8988T (cell line): ENCODE data around the gene MFAP3.

ENCODE experiments used
- DNase-seq: peaks from one replicate; pipeline ENCODE4 v3.0.0; 2011

MFAP3 gene

DNA sequence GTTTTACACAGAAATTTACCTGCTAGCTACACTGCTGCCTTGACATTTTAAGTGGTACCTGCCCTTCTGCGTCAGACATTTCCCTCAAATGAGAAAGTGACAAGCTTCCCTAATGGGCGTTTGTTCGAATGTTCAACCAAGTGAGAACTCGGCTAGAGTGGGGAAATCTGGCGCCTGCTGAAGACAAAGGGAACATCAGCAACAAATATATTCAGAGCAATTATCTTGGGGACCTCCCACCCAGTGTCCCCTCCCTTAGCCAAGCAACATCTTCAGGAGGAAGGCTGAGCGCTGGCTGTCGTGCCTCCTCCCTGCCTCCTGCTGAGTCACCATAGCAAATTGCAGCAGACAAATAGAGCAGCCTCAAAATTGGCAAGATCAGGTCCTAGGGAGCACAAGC, 57.1 kb downstream of the MFAP3 start:
- no peak for DNase-seq

DNA sequence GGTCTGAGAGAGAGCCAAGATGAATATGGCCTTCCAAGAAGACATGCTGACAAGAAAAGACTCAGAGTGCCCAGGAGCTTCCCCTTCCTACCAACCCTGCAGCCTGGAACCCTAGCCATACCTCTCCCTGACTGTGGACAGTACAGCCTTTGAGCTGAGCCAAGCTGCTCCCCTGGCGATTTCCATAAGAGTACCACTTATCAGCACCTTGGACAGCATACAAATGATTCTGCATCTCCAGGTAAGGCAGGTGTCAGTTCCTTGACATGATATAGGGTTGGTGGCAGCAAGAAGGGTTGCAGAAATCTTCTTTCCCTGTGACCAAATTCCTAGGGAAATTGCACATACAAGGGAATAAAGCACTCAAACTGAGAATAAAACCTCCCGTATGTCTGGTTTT, 58.3 kb downstream of the MFAP3 start:
- no peak for DNase-seq

DNA sequence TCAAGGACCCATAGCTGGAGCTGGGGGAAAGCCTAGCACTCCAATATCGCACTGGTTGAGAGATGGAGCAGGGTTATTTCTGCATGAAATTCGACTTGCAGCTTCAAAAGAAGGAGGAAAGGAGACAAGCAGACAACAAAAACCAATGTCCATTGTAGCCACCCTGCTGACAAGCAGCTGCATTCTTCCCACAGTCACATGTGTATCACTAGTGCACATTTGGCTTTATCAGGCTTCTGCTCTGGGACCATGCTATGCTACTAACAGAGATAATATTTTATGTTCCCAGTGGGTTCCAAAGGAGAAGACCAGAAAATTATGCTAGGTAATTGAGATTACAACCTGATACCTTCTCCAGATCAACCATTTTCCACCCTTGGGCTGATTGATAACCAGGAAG, 59.7 kb downstream of the MFAP3 start:
- no peak for DNase-seq

DNA sequence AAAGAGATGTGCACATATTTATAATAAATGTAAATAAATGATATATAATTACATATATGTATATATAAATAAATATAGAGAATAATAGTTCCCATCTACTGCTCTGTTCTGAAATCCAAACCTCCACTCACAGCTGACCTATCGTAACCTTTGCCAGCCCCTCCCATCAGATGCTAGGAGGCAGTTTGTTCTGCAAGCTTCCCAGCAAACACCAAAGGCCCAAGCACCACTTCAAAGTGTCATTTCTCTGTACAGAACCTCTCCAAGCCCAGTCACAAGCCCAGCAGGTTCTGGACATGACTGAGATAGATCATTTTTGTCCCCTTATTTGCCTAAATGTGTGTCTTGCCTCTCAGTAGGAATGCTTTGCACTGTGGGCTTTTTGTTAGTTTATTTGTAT, 62.4 kb downstream of the MFAP3 start:
- no peak for DNase-seq

DNA sequence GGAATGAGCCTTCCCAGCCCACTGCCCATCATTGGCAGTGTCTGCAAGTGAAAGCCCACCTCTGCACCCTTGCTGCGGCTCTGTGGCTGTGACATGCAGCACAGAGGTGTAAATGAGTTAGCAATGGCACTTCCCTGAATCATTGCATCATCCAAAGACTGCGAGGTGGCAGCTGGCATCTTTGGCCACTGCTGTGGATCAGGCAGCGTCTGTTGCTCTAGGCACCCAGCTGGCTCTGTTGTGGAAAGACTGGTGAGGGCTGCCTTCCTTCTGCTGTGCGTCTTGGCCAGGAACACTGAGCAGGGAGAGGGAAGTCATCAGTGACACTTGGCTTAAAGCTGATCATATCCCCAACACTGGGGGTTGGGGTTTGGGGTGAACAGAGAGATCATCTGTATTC, 64.5 kb downstream of the MFAP3 start:
- no peak for DNase-seq
